K562 (cell line): ENCODE results near the gene SPATA6. TPM values are rescaled to one million over a fixed set of nuclear protein-coding genes. Genes with fewer than 3 reads are reported as not detected.

Experiments used
- ATAC-seq: fragments of 200-7000 bp; cut with Tn5 transposase; 3 replicates; pipeline ENCODE4 v1.9.1; 2020; ENCODE audit warnings: moderate library complexity
- BruUV-seq: library from RNA; stranded (reverse); fragments of 400-500 nt; replicated peaks from 2 replicates; lab custom pipeline; 2021; lab: Mats Ljungman, UMichigan
- CTCF ChIA-PET: fragments of 300-600 bp; formaldehyde crosslinking; extraction: SDS; loops from one replicate; lab custom pipeline; 2021; ENCODE audit warnings: low intra/inter-chr PET ratio; lab: Yijun Ruan, JAX
- POLR2A ChIA-PET: fragments of 300-600, 350-650 bp; sonication (Branson Sonifier 250); formaldehyde crosslinking; extraction: SDS; loops from one replicate; lab custom pipeline; 2021; ENCODE audit warnings: antibody characterized with exemption, inconsistent platforms; lab: Yijun Ruan, JAX
- DNase-seq, 4 experiments: peaks; one replicate each; pipeline versions ENCODE4 v3.0.0 to v3.0.0-alpha.2; 2011 to 2018; ENCODE audit warnings: low spot score in 3 of 4, mixed read lengths in 3 of 4; ENCODE audit errors: extremely low read depth in 1 of 4
- FAIRE-seq: peaks from 2 replicates; lab custom pipeline; 2011; peaks lifted over from hg19 to GRCh38; lab: Jason Lieb, UNC
- H2AFZ ChIP-seq: 2 replicates; pipeline ENCODE4 v1.6.0; 2011; ENCODE audit warnings: low read depth, low read length, control low read depth, inconsistent platforms
- H3K27ac ChIP-seq: fragments of 200-600 bp; 3 replicates; pipeline ENCODE4 v1.8.0; 2011; ENCODE audit warnings: low read depth, mild to moderate bottlenecking, control low read depth, inconsistent platforms, low read length, moderate library complexity, mixed read lengths; ENCODE audit errors: extremely low read depth
- H3K27me3 ChIP-seq, 2 experiments: fragments of 300-600 bp in 1 of 2; 2 replicates in 1 of 2; 3 replicates in 1 of 2; pipeline versions ENCODE4 v1.6.0 to v1.8.0; 2011; ENCODE audit warnings: inconsistent platforms in 2 of 2, low read length in 2 of 2, mild to moderate bottlenecking in 1 of 2, mixed read lengths in 1 of 2, moderate library complexity in 1 of 2; ENCODE audit not compliant: control insufficient read depth in 2 of 2, insufficient read depth in 2 of 2
- H3K36me3 ChIP-seq: fragments of 300-600 bp; 3 replicates; pipeline ENCODE4 v1.8.0; 2011; ENCODE audit warnings: mild to moderate bottlenecking, low read length, inconsistent platforms; ENCODE audit not compliant: control insufficient read depth, insufficient read depth
- H3K4me1 ChIP-seq, 2 experiments: fragments of 200-600 bp in 1 of 2; replicated peaks in 1 of 2; 2 replicates in 1 of 2; 3 replicates in 1 of 2; pipeline versions ENCODE4 v1.5.1 to v1.8.0; 2011; ENCODE audit warnings: inconsistent platforms in 2 of 2, low read length in 2 of 2, mild to moderate bottlenecking in 1 of 2, mixed read lengths in 1 of 2, moderate library complexity in 1 of 2; ENCODE audit not compliant: control insufficient read depth in 2 of 2, insufficient read depth in 2 of 2
- H3K4me2 ChIP-seq: 2 replicates; pipeline ENCODE4 v1.6.1; 2011; ENCODE audit warnings: low read length, control low read depth, inconsistent platforms, mixed read lengths; ENCODE audit not compliant: insufficient read depth
- H3K4me3 ChIP-seq: fragments of 200-600 bp; sonication (generic), shearing (Covaris generic); 2 replicates; pipeline ENCODE4 v1.5.1; 2016; ENCODE audit warnings: control low read depth, inconsistent platforms
- H3K79me2 ChIP-seq: fragments of 200-600 bp; 3 replicates; pipeline ENCODE4 v1.8.0; 2011; ENCODE audit warnings: low read length, inconsistent platforms; ENCODE audit not compliant: control insufficient read depth, insufficient read depth
- H3K9ac ChIP-seq, 2 experiments: 2 replicates each; pipeline versions ENCODE4 v1.6.0 to v1.6.1; 2011; ENCODE audit warnings: low read depth in 2 of 2, low read length in 2 of 2, control low read depth in 1 of 2, inconsistent platforms in 1 of 2, mild to moderate bottlenecking in 1 of 2, mixed read lengths in 1 of 2; ENCODE audit not compliant: insufficient read depth in 1 of 2
- H3K9me1 ChIP-seq: one replicate; pipeline ENCODE4 v1.6.0; 2011; ENCODE audit warnings: inconsistent platforms, mild to moderate bottlenecking, low read length, moderate library complexity; ENCODE audit not compliant: control insufficient read depth, insufficient read depth
- H3K9me3 ChIP-seq: replicated peaks from 2 replicates; pipeline ENCODE4 v1.5.1; 2011; ENCODE audit warnings: low read depth, low read length, inconsistent platforms; ENCODE audit not compliant: control insufficient read depth, insufficient read depth
- H4K20me1 ChIP-seq: replicated peaks from 2 replicates; pipeline ENCODE4 v1.6.1; 2011; ENCODE audit warnings: low read length, inconsistent platforms, mixed read lengths; ENCODE audit not compliant: control insufficient read depth, insufficient read depth
- FOXK1 ChIP-seq: sonication (generic); formaldehyde crosslinking; IDR thresholded peaks from 2 replicates; pipeline ENCODE4 v1.8.0; 2022; ENCODE audit warnings: missing genetic modification reagents, mild to moderate bottlenecking, borderline replicate concordance
- JUND ChIP-seq, 2 experiments: IDR thresholded peaks; 2 replicates in 1 of 2; 3 replicates in 1 of 2; pipeline ENCODE4 v1.6.1; 2011; ENCODE audit warnings: borderline replicate concordance in 2 of 2, low read depth in 2 of 2, low read length in 2 of 2, improper control_type of control experiment in 1 of 2, missing biosample characterization in 1 of 2, missing genetic modification characterization in 1 of 2, missing genetic modification reagents in 1 of 2
- KDM1A ChIP-seq, 2 experiments: fragments of 450-650 bp; IDR thresholded peaks; 2 replicates each; pipeline ENCODE4 v1.6.1; 2016; ENCODE audit warnings: mild to moderate bottlenecking in 2 of 2
- KLF1 ChIP-seq: fragments of 450-650 bp; IDR thresholded peaks from 2 replicates; pipeline ENCODE4 v1.6.1; 2016; ENCODE audit warnings: missing genetic modification characterization, missing compliant biosample characterization
- MTA3 ChIP-seq: fragments of 450-650 bp; formaldehyde crosslinking; IDR thresholded peaks from 2 replicates; pipeline ENCODE4 v1.6.1; 2017; ENCODE audit warnings: mild to moderate bottlenecking, borderline replicate concordance
- NELFE ChIP-seq: IDR thresholded peaks from 2 replicates; pipeline ENCODE4 v1.6.1; 2011; ENCODE audit warnings: mild to moderate bottlenecking; ENCODE audit not compliant: insufficient read depth, insufficient read length
- RAD21 ChIP-seq, 2 experiments: fragments of 250-450 bp in 1 of 2; fragments of 450-650 bp in 1 of 2; sonication (Bioruptor Pico) in 1 of 2; formaldehyde crosslinking in 1 of 2; IDR thresholded peaks in 1 of 2; conservative IDR thresholded peaks in 1 of 2; 2 replicates each; pipeline versions ENCODE4 v1.4.0 to v1.8.0; 2020 to 2022; ENCODE audit warnings: mild to moderate bottlenecking in 2 of 2, moderate library complexity in 1 of 2
- ZNF133 ChIP-seq: fragments of 250-450 bp; sonication (Bioruptor Pico); IDR thresholded peaks from 2 replicates; pipeline ENCODE4 v1.4.0; 2020; ENCODE audit warnings: mild to moderate bottlenecking
- ZNF3 ChIP-seq: fragments of 250-450 bp; sonication (Bioruptor Pico); IDR thresholded peaks from 2 replicates; pipeline ENCODE4 v1.5.0; 2021; ENCODE audit warnings: mild to moderate bottlenecking, moderate library complexity
- ZNF764 ChIP-seq: fragments of 250-450 bp; sonication (Bioruptor Pico); IDR thresholded peaks from 2 replicates; pipeline ENCODE4 v1.4.0; 2020; ENCODE audit warnings: low read depth, mild to moderate bottlenecking, moderate library complexity
- WGBS: fragments of 100-300 bp; shearing (Covaris generic); methylation state at CpG from one replicate; pipeline ENCODE4 v1.1.6; 2016; ENCODE audit warnings: low coverage, mixed read lengths; ENCODE audit not compliant: insufficient coverage; ENCODE audit errors: missing lambda C conversion rate; 5-methylcytosine and 5-hydroxymethylcytosine counted together
- in situ Hi-C: fragments of 300-500 bp; cut with MboI; formaldehyde crosslinking; loops from 4 replicates; pipeline ENCODE4 v1.15.0; 2018; ENCODE audit warnings: inconsistent platforms, mixed read lengths
- intact Hi-C: fragments of 100-400 bp; cut with micrococcal nuclease; formaldehyde crosslinking; loops from 2 replicates; pipeline ENCODE4 v1.14.2; 2022
- polyA plus RNA-seq, 8 experiments: library from polyadenylated mRNA; depleted of rRNA in 4 of 8; stranded (reverse) in 5 of 8; unstranded in 3 of 8; fragments of >200 nt; fragmentation: Nextera tagmentation in 2 of 8; fragmentation: Illumina TruSeq in 1 of 8; extraction: Ambion mirVana in 2 of 8; extraction: Trizol in 1 of 8; gene quantifications; 2 replicates each; pipeline versions ENCODE4 v1.2.1 to v1.2.3, GENCODE V29; 2011 to 2014; ENCODE audit warnings: inconsistent platforms in 1 of 8, missing spikeins in 1 of 8
- total RNA-seq, 7 experiments: library from RNA; depleted of rRNA in 6 of 7; stranded (reverse); fragments of >200 nt in 6 of 7; fragmentation: Illumina TruSeq in 2 of 7; extraction: Trizol in 2 of 7; gene quantifications; 2 replicates each; pipeline versions ENCODE4 v1.2.1 to v1.2.3, GENCODE V29; 2011 to 2021; ENCODE audit warnings: low replicate concordance in 1 of 7
- TF ChIP-seq, protein P1 (sequence below): fragments of 450-650 bp; IDR thresholded peaks from 2 replicates; pipeline ENCODE4 v1.6.1; 2016; ENCODE audit warnings: mild to moderate bottlenecking, moderate library complexity
- TF ChIP-seq, protein P2 (sequence below): fragments of 250-450 bp; sonication (Bioruptor Pico); IDR thresholded peaks from 2 replicates; pipeline ENCODE4 v1.9.0; 2021; ENCODE audit warnings: mild to moderate bottlenecking

The SPATA6 gene
- total and polyA plus RNA-seq, 9 of the 15 experiments (the other 6 are each of a cell fraction or from before 2014, with no cell fraction given) = 0.01 to 0.91 (median 0.18) TPM

- no peak overlapping the region for H2AFZ ChIP-seq
- no peaks in the 10 kb centered on the region for H3K4me1 ChIP-seq
- H3K36me3 ChIP-seq = no peaks in the 10 kb centered on the region
- no peak overlapping the region for H3K4me3 ChIP-seq
- 0% methylated on average over 2 of the region's 2 CpGs for WGBS
- no peak overlapping the region for H3K9ac ChIP-seq
- no TSS peak for BruUV-seq
- no peaks in the 10 kb centered on the region for H3K9me1 ChIP-seq
- in situ Hi-C loops (no loop called here), intact Hi-C loops (no loop called here)
- no peaks in the 10 kb centered on the region for H3K79me2 ChIP-seq
- H3K27ac ChIP-seq = no peak overlapping the region
- FAIRE-seq = no peak
- POLR2A ChIA-PET = no interaction called here
- CTCF ChIA-PET = no interaction called here
- ATAC-seq = no peak
- no peaks in the 10 kb centered on the region; the same call in none of the 2 replicates for H3K9me3 ChIP-seq
- no peaks in the 10 kb centered on the region for H4K20me1 ChIP-seq
- no peak for DNase-seq
- H3K27me3 ChIP-seq = no peaks in the 10 kb centered on the region
- no peak overlapping the region for H3K4me2 ChIP-seq
- TF ChIP-seq KDM1A (IDR thresholded peaks at IDR 0.05) (no peak), FOXK1 (no peak), NELFE (no peak), KLF1 (tag) (no peak), MTA3 (no peak), ZNF764 (CRISPR knock-in tag) (no peak), ZNF133 (CRISPR knock-in tag) (no peak), JUND (IDR thresholded peaks at IDR 0.05; ENCODE audit: borderline replicate concordance, low read depth, low read length) (no peak), JUND (tag; IDR thresholded peaks at IDR 0.05; ENCODE audit: borderline replicate concordance, low read depth, low read length) (no peak), ZNF3 (CRISPR knock-in tag) (no peak), RAD21 (CRISPR knock-in tag; conservative IDR thresholded peaks at IDR 0.05 in 1 of 2, IDR thresholded peaks at IDR 0.05 in 1 of 2) (no peak)
- TF ChIP-seq, protein P1, sequence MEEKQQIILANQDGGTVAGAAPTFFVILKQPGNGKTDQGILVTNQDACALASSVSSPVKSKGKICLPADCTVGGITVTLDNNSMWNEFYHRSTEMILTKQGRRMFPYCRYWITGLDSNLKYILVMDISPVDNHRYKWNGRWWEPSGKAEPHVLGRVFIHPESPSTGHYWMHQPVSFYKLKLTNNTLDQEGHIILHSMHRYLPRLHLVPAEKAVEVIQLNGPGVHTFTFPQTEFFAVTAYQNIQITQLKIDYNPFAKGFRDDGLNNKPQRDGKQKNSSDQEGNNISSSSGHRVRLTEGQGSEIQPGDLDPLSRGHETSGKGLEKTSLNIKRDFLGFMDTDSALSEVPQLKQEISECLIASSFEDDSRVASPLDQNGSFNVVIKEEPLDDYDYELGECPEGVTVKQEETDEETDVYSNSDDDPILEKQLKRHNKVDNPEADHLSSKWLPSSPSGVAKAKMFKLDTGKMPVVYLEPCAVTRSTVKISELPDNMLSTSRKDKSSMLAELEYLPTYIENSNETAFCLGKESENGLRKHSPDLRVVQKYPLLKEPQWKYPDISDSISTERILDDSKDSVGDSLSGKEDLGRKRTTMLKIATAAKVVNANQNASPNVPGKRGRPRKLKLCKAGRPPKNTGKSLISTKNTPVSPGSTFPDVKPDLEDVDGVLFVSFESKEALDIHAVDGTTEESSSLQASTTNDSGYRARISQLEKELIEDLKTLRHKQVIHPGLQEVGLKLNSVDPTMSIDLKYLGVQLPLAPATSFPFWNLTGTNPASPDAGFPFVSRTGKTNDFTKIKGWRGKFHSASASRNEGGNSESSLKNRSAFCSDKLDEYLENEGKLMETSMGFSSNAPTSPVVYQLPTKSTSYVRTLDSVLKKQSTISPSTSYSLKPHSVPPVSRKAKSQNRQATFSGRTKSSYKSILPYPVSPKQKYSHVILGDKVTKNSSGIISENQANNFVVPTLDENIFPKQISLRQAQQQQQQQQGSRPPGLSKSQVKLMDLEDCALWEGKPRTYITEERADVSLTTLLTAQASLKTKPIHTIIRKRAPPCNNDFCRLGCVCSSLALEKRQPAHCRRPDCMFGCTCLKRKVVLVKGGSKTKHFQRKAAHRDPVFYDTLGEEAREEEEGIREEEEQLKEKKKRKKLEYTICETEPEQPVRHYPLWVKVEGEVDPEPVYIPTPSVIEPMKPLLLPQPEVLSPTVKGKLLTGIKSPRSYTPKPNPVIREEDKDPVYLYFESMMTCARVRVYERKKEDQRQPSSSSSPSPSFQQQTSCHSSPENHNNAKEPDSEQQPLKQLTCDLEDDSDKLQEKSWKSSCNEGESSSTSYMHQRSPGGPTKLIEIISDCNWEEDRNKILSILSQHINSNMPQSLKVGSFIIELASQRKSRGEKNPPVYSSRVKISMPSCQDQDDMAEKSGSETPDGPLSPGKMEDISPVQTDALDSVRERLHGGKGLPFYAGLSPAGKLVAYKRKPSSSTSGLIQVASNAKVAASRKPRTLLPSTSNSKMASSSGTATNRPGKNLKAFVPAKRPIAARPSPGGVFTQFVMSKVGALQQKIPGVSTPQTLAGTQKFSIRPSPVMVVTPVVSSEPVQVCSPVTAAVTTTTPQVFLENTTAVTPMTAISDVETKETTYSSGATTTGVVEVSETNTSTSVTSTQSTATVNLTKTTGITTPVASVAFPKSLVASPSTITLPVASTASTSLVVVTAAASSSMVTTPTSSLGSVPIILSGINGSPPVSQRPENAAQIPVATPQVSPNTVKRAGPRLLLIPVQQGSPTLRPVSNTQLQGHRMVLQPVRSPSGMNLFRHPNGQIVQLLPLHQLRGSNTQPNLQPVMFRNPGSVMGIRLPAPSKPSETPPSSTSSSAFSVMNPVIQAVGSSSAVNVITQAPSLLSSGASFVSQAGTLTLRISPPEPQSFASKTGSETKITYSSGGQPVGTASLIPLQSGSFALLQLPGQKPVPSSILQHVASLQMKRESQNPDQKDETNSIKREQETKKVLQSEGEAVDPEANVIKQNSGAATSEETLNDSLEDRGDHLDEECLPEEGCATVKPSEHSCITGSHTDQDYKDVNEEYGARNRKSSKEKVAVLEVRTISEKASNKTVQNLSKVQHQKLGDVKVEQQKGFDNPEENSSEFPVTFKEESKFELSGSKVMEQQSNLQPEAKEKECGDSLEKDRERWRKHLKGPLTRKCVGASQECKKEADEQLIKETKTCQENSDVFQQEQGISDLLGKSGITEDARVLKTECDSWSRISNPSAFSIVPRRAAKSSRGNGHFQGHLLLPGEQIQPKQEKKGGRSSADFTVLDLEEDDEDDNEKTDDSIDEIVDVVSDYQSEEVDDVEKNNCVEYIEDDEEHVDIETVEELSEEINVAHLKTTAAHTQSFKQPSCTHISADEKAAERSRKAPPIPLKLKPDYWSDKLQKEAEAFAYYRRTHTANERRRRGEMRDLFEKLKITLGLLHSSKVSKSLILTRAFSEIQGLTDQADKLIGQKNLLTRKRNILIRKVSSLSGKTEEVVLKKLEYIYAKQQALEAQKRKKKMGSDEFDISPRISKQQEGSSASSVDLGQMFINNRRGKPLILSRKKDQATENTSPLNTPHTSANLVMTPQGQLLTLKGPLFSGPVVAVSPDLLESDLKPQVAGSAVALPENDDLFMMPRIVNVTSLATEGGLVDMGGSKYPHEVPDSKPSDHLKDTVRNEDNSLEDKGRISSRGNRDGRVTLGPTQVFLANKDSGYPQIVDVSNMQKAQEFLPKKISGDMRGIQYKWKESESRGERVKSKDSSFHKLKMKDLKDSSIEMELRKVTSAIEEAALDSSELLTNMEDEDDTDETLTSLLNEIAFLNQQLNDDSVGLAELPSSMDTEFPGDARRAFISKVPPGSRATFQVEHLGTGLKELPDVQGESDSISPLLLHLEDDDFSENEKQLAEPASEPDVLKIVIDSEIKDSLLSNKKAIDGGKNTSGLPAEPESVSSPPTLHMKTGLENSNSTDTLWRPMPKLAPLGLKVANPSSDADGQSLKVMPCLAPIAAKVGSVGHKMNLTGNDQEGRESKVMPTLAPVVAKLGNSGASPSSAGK = no peak
- TF ChIP-seq, protein P2, sequence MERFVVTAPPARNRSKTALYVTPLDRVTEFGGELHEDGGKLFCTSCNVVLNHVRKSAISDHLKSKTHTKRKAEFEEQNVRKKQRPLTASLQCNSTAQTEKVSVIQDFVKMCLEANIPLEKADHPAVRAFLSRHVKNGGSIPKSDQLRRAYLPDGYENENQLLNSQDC = no peak
Observed at GRCh38 chr1:48329905-48330304, 142.1 kb downstream of the SPATA6 start.
